HG03558 (cell line): ENCODE data around the gene NAALADL1.
"Not testable (repeated sequence)": the region's sequence is repeated elsewhere in the genome, so short reads cannot be mapped to it uniquely, and the experiment has no call there.

ENCODE experiments used
- ATAC-seq: cut with Tn5 transposase; IDR thresholded peaks from one replicate; pipeline ENCODE4 v1.9.1; 2021; ENCODE audit warnings: moderate number of reproducible peaks; ENCODE audit not compliant: unreplicated experiment; ENCODE audit errors: extremely low read depth

Gene NAALADL1

GRCh38 chr11:65019824-65020223 is 38.5 kb downstream of the NAALADL1 start:
- no peak for ATAC-seq

GRCh38 chr11:65017937-65018336 is 40.4 kb downstream of the NAALADL1 start:
- no peak for ATAC-seq

- ATAC-seq = no peak
Observed at GRCh38 chr11:65016705-65017104, 41.6 kb downstream of the NAALADL1 start.

GRCh38 chr11:65014726-65015227 is 43.6 kb downstream of the NAALADL1 start:
- ATAC-seq = no peak

GRCh38 chr11:65013888-65014725 is 44.2 kb downstream of the NAALADL1 start, which contains the start of gene ARL2:
TSS of gene ARL2 (plus strand) at chr11:65014160. CDS start at chr11:65014208, 48 bp downstream.
- no peak for ATAC-seq

GRCh38 chr11:65013130-65013887 is 45.0 kb downstream of the NAALADL1 start:
- ATAC-seq = no peak

- no peak for ATAC-seq
Observed at GRCh38 chr11:65008873-65009272, 49.5 kb downstream of the NAALADL1 start.

- ATAC-seq = no peak
Observed at GRCh38 chr11:65008016-65008415, 50.3 kb downstream of the NAALADL1 start.

- ATAC-seq = not testable (repeated sequence)
Observed at GRCh38 chr11:65003968-65004367, 54.4 kb downstream of the NAALADL1 start.

GRCh38 chr11:65003282-65003681 is 55.1 kb downstream of the NAALADL1 start:
- no peak for ATAC-seq

- no peak for ATAC-seq
Observed at GRCh38 chr11:65002706-65003105, 55.6 kb downstream of the NAALADL1 start.

- no peak for ATAC-seq
Observed at GRCh38 chr11:64999478-64999877, 58.9 kb downstream of the NAALADL1 start.

- no peak for ATAC-seq
Observed at GRCh38 chr11:64998690-64999431, 59.5 kb downstream of the NAALADL1 start.

- ATAC-seq = no peak
Observed at GRCh38 chr11:64998141-64998540, 60.2 kb downstream of the NAALADL1 start.

- ATAC-seq = no peak
Observed at GRCh38 chr11:64996710-64997380, 61.5 kb downstream of the NAALADL1 start, which contains the start of gene BATF2. TSS of gene BATF2 (minus strand) at chr11:64996971. CDS start at chr11:64996914, 57 bp downstream.

- ATAC-seq = no peak
Observed at GRCh38 chr11:64996327-64996709, 62.0 kb downstream of the NAALADL1 start.
